LHCN-M2 (cell line): Measurements from ENCODE around the gene STARD6. TPM values are rescaled to one million over a fixed set of nuclear protein-coding genes. Genes with fewer than 3 reads are reported as not detected.
A peak's percentile ranks its signal among the peaks of the same experiment; 100 is the strongest.
"Not testable (repeated sequence)": the region's sequence is repeated elsewhere in the genome, so short reads cannot be mapped to it uniquely, and the experiment has no call there.

Source experiments
- DNase-seq: peaks from one replicate; pipeline ENCODE4 v3.0.0-alpha.2; 2012; ENCODE audit warnings: low read depth
- polyA plus RNA-seq: library from polyadenylated mRNA; unstranded; fragments of >200 nt; gene quantifications from one replicate; pipeline ENCODE4 v1.2.1, GENCODE V29; 2012; ENCODE audit warnings: missing spikeins
- total RNA-seq: library from RNA; depleted of rRNA; stranded (reverse); fragments of >200 nt; gene quantifications from 2 replicates; pipeline ENCODE4 v1.2.3, GENCODE V29; 2014; rRNA removed

STARD6 gene
- not detected in 2 replicates for total RNA-seq
- polyA plus RNA-seq = 0.16 TPM

GRCh38 chr18:54357660-54358494, at the start of gene STARD6, which contains the start of gene C18orf54:
Gene STARD6 (minus strand): TSS chr18:54357858. CDS start chr18:54354573, 3,285 bp downstream.
Gene C18orf54 (plus strand): TSS chr18:54357906. CDS start chr18:54360573, 2,667 bp downstream.
- peak; percentile 92 for DNase-seq

- DNase-seq = no peak
Measured at GRCh38 chr18:54405290-54405689, 47.6 kb upstream of the STARD6 start.

GRCh38 chr18:54396760-54397159, 39.1 kb upstream of the STARD6 start:
- DNase-seq = no peak

GRCh38 chr18:54393648-54394294, 36.1 kb upstream of the STARD6 start:
- DNase-seq = no peak

- peak; percentile 69 for DNase-seq
Measured at GRCh38 chr18:54392543-54393023, 34.9 kb upstream of the STARD6 start.

GRCh38 chr18:54390838-54391237, 33.2 kb upstream of the STARD6 start:
- no peak for DNase-seq

GRCh38 chr18:54389143-54389505, 31.5 kb upstream of the STARD6 start:
- no peak for DNase-seq

- DNase-seq = peak; percentile 94
Measured at GRCh38 chr18:54388203-54389142, 30.8 kb upstream of the STARD6 start.

GRCh38 chr18:54387631-54388030, 30.0 kb upstream of the STARD6 start:
- DNase-seq = peak; percentile 82

GRCh38 chr18:54386800-54387495, 29.3 kb upstream of the STARD6 start:
- DNase-seq = not testable (repeated sequence)

- no peak for DNase-seq
Measured at GRCh38 chr18:54386043-54386442, 28.4 kb upstream of the STARD6 start.

- no peak for DNase-seq
Measured at GRCh38 chr18:54382733-54383252, 25.1 kb upstream of the STARD6 start.

- no peak for DNase-seq
Measured at GRCh38 chr18:54382076-54382475, 24.4 kb upstream of the STARD6 start.

- DNase-seq = no peak
Measured at GRCh38 chr18:54381640-54382039, 24.0 kb upstream of the STARD6 start.

- DNase-seq = no peak
Measured at GRCh38 chr18:54378057-54378456, 20.4 kb upstream of the STARD6 start.

- no peak for DNase-seq
Measured at GRCh38 chr18:54360406-54360805, 2.7 kb upstream of the STARD6 start.

- no peak for DNase-seq
Measured at GRCh38 chr18:54359233-54359632, 1.6 kb upstream of the STARD6 start.

GRCh38 chr18:54358495-54359040, 910 bp upstream of the STARD6 start:
- DNase-seq = peak; percentile 29

- DNase-seq = peak; percentile 8
Measured at GRCh38 chr18:54357082-54357659, 487 bp downstream of the STARD6 start.

- DNase-seq = no peak
Measured at GRCh38 chr18:54351186-54351585, 6.5 kb downstream of the STARD6 start.
